ENCODE results near the gene PCDH10. TPM values are rescaled to one million over a fixed set of nuclear protein-coding genes. Genes with fewer than 3 reads are reported as not detected.
"Not testable (repeated sequence)": the region's sequence is repeated elsewhere in the genome, so short reads cannot be mapped to it uniquely, and the experiment has no call there.

Gene PCDH10
- total RNA-seq, 1 experiment from 2014 or later = 0.03 TPM

DNA sequence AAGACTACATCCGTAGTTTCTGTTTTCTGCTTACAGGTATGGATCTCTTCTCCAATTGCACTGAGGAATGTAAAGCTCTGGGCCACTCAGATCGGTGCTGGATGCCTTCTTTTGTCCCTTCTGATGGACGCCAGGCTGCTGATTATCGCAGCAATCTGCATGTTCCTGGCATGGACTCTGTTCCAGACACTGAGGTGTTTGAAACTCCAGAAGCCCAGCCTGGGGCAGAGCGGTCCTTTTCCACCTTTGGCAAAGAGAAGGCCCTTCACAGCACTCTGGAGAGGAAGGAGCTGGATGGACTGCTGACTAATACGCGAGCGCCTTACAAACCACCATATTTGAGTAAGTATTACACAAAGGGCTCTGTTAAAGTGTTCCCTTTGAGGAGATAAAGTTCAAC is 13.8 kb downstream of the PCDH10 start:
- DNase-seq = no peak
- H3K9me3 ChIP-seq = no peaks in the 10 kb centered on the region
- H3K4me3 ChIP-seq = no peak overlapping the region
- no peaks in the 10 kb centered on the region for H3K36me3 ChIP-seq
- no peaks in the 10 kb centered on the region for H3K27me3 ChIP-seq

DNA sequence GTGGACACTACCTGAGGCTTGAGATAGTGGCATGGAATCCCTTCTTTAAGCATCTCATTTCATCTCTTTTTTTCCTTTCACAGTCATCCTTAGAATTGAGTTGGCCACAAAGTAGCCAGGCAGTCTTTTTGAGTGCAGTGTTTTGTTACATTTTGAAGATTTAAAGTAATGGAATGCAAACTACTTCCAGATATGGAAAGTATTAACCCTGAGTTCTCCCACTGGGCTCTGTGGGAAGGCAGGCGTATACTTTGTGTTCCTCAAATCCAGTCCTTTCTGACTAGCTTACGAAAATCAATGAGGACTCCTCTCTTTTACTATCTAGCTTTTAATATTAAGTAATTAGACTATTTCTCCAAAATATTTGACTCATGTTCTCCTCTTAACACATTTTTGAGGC is 29.9 kb downstream of the PCDH10 start:
- H3K36me3 ChIP-seq = no peaks in the 10 kb centered on the region
- no peak overlapping the region for H3K4me3 ChIP-seq
- H3K27me3 ChIP-seq = no peaks in the 10 kb centered on the region
- DNase-seq = no peak
- H3K9me3 ChIP-seq = no peaks in the 10 kb centered on the region

DNA sequence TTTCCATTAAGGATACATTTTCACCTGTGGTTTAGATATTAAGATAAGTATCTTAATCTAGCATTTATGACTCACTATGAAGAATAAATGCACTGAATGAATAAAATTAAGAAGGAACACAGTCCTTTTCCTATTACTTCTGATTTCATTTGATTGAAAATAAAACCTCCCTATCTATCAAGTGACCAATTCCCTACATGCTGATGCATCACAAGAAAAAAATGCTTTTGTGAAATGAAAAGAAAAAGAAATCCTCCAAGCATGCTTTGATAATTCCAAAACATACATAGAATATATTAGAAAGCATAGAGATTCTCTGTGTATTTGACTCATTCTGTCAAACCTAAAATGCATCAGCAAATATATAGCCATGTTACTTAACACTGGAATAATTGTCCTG is 37.1 kb downstream of the PCDH10 start:
- Histone ChIP-seq H3K4me3 (no peak overlapping the region), H3K36me3 (no peaks in the 10 kb centered on the region), H3K27me3 (no peaks in the 10 kb centered on the region), H3K9me3 (no peaks in the 10 kb centered on the region)
- DNase-seq = no peak

DNA sequence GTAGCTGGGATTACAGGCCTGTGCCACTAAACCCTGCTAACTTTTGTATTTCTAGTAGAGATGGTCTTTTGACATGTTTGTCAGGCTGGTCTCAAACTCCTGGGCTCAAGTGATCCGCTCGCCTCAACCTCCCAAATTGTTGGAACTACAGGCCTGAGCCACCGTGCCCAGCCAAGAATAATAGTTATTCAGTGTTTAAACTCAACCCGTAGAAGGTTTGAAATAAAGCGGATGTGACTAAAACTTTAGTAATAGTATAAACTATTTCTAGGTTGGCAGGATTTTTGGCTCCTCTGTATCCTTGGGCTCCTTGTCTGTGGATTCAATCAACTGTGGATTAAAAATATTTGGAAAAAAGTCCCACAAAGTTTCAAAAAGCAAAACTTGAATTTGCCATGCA is 37.8 kb downstream of the PCDH10 start:
- Histone ChIP-seq H3K36me3 (no peaks in the 10 kb centered on the region), H3K27me3 (no peaks in the 10 kb centered on the region), H3K4me3 (no peak overlapping the region), H3K9me3 (no peaks in the 10 kb centered on the region)
- DNase-seq = no peak

DNA sequence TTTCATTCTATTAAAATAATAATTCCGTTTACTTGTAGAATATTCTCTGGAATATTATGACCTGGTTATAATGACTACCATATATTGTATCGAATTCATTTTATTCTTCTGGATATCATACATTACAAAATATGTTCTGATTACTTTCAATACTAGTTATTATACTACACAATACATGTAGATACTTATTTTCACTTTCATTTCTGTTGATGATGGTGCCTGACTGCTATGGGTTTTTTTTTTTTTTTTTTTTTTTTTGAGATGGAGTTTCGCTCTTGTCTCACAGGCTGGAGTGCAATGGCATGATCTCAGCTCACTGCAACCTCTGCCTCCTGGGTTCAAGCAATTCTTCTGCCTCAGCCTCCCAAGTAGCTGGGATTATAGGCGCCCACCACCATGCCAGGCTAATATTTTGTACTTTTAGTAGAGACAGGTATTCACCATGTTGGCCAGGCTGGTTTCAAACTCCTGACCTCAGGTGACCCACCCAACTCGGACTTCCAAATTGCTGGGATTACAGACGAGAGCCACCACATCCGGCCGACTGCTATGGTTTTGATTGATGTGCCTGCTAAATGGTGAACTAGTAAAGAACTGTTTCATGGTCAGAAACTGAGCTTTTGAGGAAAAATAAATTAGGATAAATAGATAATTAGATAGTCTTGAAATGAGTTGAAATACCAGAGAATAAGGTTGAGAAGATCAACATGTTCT is 39.5 kb downstream of the PCDH10 start:
- Histone ChIP-seq H3K27me3 (no peaks in the 10 kb centered on the region), H3K4me3 (no peak overlapping the region), H3K9me3 (no peaks in the 10 kb centered on the region), H3K36me3 (no peaks in the 10 kb centered on the region)
- no peak for DNase-seq

DNA sequence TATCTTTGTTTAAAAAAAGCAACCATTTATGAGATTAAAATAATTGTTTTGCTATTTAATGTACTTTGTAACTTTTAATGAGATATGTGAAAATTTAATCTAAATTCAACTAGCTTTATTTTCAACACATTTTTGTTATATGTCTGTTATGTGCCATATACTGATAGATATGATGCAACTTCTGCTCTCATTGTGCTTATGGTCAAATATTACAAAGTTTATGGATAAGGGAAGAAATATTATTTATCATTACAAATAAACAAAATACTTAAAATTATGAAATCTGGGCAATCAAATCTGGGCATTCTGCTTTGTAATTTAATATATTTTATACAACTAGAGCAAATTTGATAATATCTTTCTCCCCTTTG is 40.0 kb downstream of the PCDH10 start:
- DNase-seq = no peak
- Histone ChIP-seq H3K27me3 (no peaks in the 10 kb centered on the region), H3K9me3 (no peaks in the 10 kb centered on the region), H3K4me3 (no peak overlapping the region), H3K36me3 (no peaks in the 10 kb centered on the region)

DNA sequence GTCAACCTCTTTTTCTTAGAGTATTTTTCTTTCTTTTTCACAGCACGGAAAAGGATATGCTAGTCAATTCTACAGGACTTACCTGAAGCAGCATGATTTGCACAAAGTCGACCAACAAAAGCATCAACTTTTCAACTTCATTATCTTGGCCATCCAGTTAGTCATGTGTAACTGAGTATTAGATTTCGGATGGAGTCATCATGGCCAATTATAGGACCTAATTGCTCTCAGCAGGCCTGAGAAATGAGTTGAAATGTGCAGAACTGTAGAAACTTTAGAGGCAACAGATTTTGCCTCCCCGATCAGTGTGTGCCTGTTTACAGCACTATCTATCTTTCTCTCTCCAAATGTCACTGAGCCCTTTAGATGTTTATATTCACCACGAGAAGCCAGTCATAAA is 41.0 kb downstream of the PCDH10 start:
- Histone ChIP-seq H3K36me3 (no peaks in the 10 kb centered on the region), H3K27me3 (no peaks in the 10 kb centered on the region), H3K4me3 (no peak overlapping the region), H3K9me3 (no peaks in the 10 kb centered on the region)
- DNase-seq = no peak

DNA sequence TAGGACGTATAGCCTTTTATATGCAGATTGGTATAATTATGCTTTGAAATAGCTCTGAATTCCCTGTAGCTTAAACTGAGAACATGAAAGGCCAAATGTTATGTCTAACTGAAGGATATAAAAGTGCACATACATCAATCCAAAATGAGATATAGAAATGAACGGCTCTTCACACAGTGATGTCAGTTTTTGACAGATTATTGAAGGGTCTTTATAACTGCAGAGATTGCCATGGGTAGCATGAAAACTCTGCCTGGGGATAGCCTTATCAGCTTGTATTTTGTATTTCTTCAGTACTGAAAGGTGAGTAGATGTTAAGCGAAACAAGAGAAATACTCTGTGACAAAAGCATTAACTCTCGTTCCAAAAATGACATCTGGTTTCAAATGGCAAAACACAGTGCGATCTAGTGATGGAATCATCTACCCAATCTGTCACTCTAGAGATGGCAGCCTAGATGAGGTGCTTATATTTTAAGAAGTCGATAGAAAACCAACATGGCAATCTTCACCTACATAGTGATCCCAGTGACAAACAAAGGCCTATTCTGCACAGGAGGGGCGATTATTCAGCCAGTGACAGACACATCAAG is 59.7 kb downstream of the PCDH10 start:
- DNase-seq = no peak
- H3K9me3 ChIP-seq = no peaks in the 10 kb centered on the region

DNA sequence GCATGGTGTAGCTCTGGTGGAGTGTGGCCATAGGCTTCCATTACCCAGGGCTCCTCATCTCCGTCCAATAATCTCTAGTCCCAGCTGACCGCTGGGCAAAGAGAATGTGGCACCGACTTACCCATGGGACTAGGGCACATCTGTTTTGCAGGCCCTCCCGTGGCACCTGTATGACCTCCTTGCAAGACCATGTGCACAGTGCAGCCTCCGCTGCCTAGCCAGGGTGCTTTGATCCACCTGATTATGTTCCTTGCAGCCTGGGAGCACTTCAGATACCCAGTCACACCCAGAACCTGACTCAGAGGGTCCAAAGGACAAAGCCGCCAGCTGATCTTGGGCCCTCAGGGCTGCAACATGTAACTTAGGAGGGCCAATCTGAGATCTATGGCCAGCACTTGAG is 84.8 kb downstream of the PCDH10 start:
- no peak for DNase-seq
- no peaks in the 10 kb centered on the region for H3K36me3 ChIP-seq
- no peak overlapping the region for H3K4me3 ChIP-seq
- H3K9me3 ChIP-seq = no peaks in the 10 kb centered on the region
- no peaks in the 10 kb centered on the region for H3K27me3 ChIP-seq

More for the DNA sequence above, 59.7 kb downstream of the PCDH10 start:
- Histone ChIP-seq H3K4me3 (no peak overlapping the region), H3K27me3 (no peaks in the 10 kb centered on the region), H3K36me3 (no peaks in the 10 kb centered on the region)

DNA sequence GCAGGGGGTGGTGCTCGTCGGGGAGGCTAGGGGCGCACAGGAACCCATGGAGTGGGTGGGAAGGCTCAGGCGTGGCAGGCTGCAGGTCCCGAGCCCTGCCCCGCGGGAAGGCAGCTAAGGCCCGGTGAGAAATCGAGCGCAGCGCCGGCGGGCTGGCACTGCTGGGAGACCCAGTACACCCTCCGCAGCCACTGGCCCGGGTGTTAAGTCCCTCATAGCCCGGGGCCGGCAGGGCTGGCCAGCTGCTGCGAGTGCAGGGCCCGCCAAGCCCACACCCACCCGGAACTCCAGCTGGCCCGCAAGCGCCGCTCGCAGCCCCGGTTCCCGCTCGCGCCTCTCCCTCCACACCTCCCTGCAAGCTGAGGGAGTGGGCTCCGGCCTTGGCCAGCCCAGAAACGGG is 91.4 kb downstream of the PCDH10 start:
- DNase-seq, H3K36me3 ChIP-seq, H3K27me3 ChIP-seq, H3K4me3 ChIP-seq, H3K9me3 ChIP-seq: not testable (repeated sequence)
